ENCODE measurements around the gene TP53TG5. TPM values are rescaled to one million over a fixed set of nuclear protein-coding genes. Genes with fewer than 3 reads are reported as not detected.

The TP53TG5 gene
- total and polyA plus RNA-seq, 2 experiments from 2014 or later, result not detected

GRCh38 chr20:45367126-45367525 lies 11.0 kb downstream of the TP53TG5 start:
- Mint-ChIP-seq H3K4me1 (peaks cover 8% of the 10 kb centered on the region), H3K9me3 (no peaks in the 10 kb centered on the region), H3K4me3 (no peak overlapping the region), H3K27ac (no peak overlapping the region), H3K36me3 (ENCODE audit: low read depth) (peaks cover 15% of the 10 kb centered on the region; the same call in 2 of the 3 replicates), H3K27me3 (ENCODE audit: insufficient read depth, low read depth, poor library complexity) (peaks cover 7% of the 10 kb centered on the region)
- peaks cover 14% of the 10 kb centered on the region for H3K79me2 ChIP-seq (replicated peaks; ENCODE audit: insufficient read depth)
- no peaks in the 10 kb centered on the region for H3K9me2 ChIP-seq (ENCODE audit: insufficient read depth)
- no peaks in the 10 kb centered on the region for H3F3A ChIP-seq (replicated peaks; ENCODE audit: low read depth)
- no peak overlapping the region for H3K27ac ChIP-seq (ENCODE audit: low read depth)
- no peak for TF ChIP-seq ETS1 (IDR thresholded peaks at IDR 0.05)
- TF ChIP-seq EZH2phosphoT487 (IDR thresholded peaks at IDR 0.05; ENCODE audit: unreplicated experiment), result no peak
- TF ChIP-seq NANOG (IDR thresholded peaks at IDR 0.05; ENCODE audit: borderline replicate concordance), result no peak
- no peak for TF ChIP-seq STAT1 (IDR thresholded peaks at IDR 0.05; ENCODE audit: unreplicated experiment)
- no peaks in the 10 kb centered on the region for H3K36me3 ChIP-seq (ENCODE audit: insufficient read depth)
- no peak overlapping the region for H2AFZ ChIP-seq
- DNase-seq (ENCODE audit: low spot score) (no peak), ATAC-seq (no peak)
- 0 out of 2 replicates have a peak, but pooled peaks cover 4% of the 10 kb centered on the region for H3K27me3 ChIP-seq (ENCODE audit: insufficient read depth)
- H4K20me1 ChIP-seq (replicated peaks; ENCODE audit: insufficient read depth), result 0 out of 2 replicates have a peak, but pooled peaks cover 9% of the 10 kb centered on the region
- H3K4me2 ChIP-seq, result no peak overlapping the region
- H3K4me1 ChIP-seq (ENCODE audit: insufficient read depth), result peaks cover 6% of the 10 kb centered on the region
- H3K4me3 ChIP-seq, result no peak overlapping the region

- no peak overlapping the region for H3K27ac Mint-ChIP-seq
- H3K9me2 ChIP-seq (ENCODE audit: insufficient read depth), result no peaks in the 10 kb centered on the region
- H3K27me3 Mint-ChIP-seq (ENCODE audit: insufficient read depth, low read depth, poor library complexity), result peaks cover 7% of the 10 kb centered on the region
- no peaks in the 10 kb centered on the region for H3K36me3 ChIP-seq (ENCODE audit: insufficient read depth)
- no peak overlapping the region for H3K4me2 ChIP-seq
- no peaks in the 10 kb centered on the region for H3K9me3 Mint-ChIP-seq
- no peaks in the 10 kb centered on the region for H3K27me3 ChIP-seq (ENCODE audit: insufficient read depth)
- H3K4me1 Mint-ChIP-seq, result peaks cover 8% of the 10 kb centered on the region
- H3F3A ChIP-seq (replicated peaks; ENCODE audit: low read depth), result no peaks in the 10 kb centered on the region
- 0 out of 2 replicates have a peak, but pooled peaks cover 9% of the 10 kb centered on the region for H4K20me1 ChIP-seq (replicated peaks; ENCODE audit: insufficient read depth)
- ATAC-seq (no peak), DNase-seq (ENCODE audit: low spot score) (no peak)
- no peak overlapping the region for H3K4me3 Mint-ChIP-seq
- H2AFZ ChIP-seq, result no peak overlapping the region
- TF ChIP-seq CREB1 (CRISPR knock-in tag; IDR thresholded peaks at IDR 0.05; ENCODE audit: low read depth) (no peak), ETS1 (IDR thresholded peaks at IDR 0.05) (no peak), CTCF (conservative IDR thresholded peaks at IDR 0.05; ENCODE audit: low read depth in 2 of 2) (no peak), EZH2 (IDR thresholded peaks at IDR 0.05; ENCODE audit: low read depth, unreplicated experiment) (no peak), NANOG (IDR thresholded peaks at IDR 0.05; ENCODE audit: borderline replicate concordance) (no peak)
- H3K4me3 ChIP-seq, result no peak overlapping the region
- H3K36me3 Mint-ChIP-seq (ENCODE audit: low read depth), result peaks cover 15% of the 10 kb centered on the region; the same call in 2 of the 3 replicates
- H3K79me2 ChIP-seq (replicated peaks; ENCODE audit: insufficient read depth), result peaks cover 14% of the 10 kb centered on the region
- H3K4me1 ChIP-seq (ENCODE audit: insufficient read depth), result peaks cover 6% of the 10 kb centered on the region
- no peak overlapping the region for H3K27ac ChIP-seq (ENCODE audit: low read depth)
These were observed 11.5 kb downstream of the TP53TG5 start for GRCh38 chr20:45366631-45367030.

Data from GM23338 (cell line).